Colonic mucosa (tissue), 4 donors: ENCODE results near the gene CFAP46. TPM values are rescaled to one million over a fixed set of nuclear protein-coding genes. Genes with fewer than 3 reads are reported as not detected.
"Not testable (repeated sequence)": the region's sequence is repeated elsewhere in the genome, so short reads cannot be mapped to it uniquely, and the experiment has no call there.

Source experiments
- DNase-seq: peaks from one replicate; pipeline ENCODE4 v3.0.0-alpha.2; 2020
- H3K27ac ChIP-seq: fragments of 200-600 bp; one replicate; pipeline ENCODE4 v1.8.0; 2021
- H3K27me3 ChIP-seq: fragments of 200-600 bp; one replicate; pipeline ENCODE4 v1.8.0; 2021
- H3K36me3 ChIP-seq: fragments of 200-600 bp; one replicate; pipeline ENCODE4 v1.8.0; 2021
- H3K4me1 ChIP-seq: fragments of 200-600 bp; one replicate; pipeline ENCODE4 v1.8.0; 2021; ENCODE audit warnings: mild to moderate bottlenecking
- H3K4me3 ChIP-seq: fragments of 200-600 bp; one replicate; pipeline ENCODE4 v1.8.0; 2021
- H3K9ac ChIP-seq, 2 donors: one replicate each; pipeline ENCODE4 v1.7.0; 2013; ENCODE audit warnings: control low read depth in 2 of 2, low read depth in 2 of 2, low read length in 2 of 2
- H3K9me3 ChIP-seq: fragments of 200-600 bp; one replicate; pipeline ENCODE4 v1.8.0; 2021
- CTCF ChIP-seq: fragments of 200-600 bp; IDR thresholded peaks from one replicate; pipeline ENCODE4 v1.8.0; 2022; ENCODE audit warnings: antibody characterized with exemption, mild to moderate bottlenecking
- intact Hi-C: fragments of 100-400 bp; cut with DNase I; formaldehyde crosslinking; loops from one replicate; pipeline ENCODE4 v1.14.1; 2022
- total RNA-seq, 2 donors: library from RNA; stranded (reverse); fragmentation: NEBNext Ultra II Directional in 1 of 2; extraction: Animal tissue kit (Norgen Biotek cat#: 25700) in 1 of 2; gene quantifications; one replicate each; pipeline ENCODE4 v1.2.1, GENCODE V29; 2021
- donor health status: healthy.
- donor health status: DM: no; HTN: no; CAD: no.
- donor health status: DM: no; HTN: no; CAD: no.

The CFAP46 gene
- total RNA-seq, 2 donors from 2014 or later: 0.13 TPM; not detected in 1

- Histone ChIP-seq H3K36me3 (no peaks in the 10 kb centered on the region), H3K4me3 (no peak overlapping the region), H3K27me3 (no peaks in the 10 kb centered on the region), H3K9me3 (no peaks in the 10 kb centered on the region), H3K4me1 (no peaks in the 10 kb centered on the region), H3K9ac (no peak overlapping the region), H3K27ac (no peak overlapping the region)
- intact Hi-C loops: no loop called here
- no peak for TF ChIP-seq CTCF
- DNase-seq: peak; percentile 66
Measured at GRCh38 chr10:132967540-132967939, 25.2 kb upstream of the CFAP46 start.

GRCh38 chr10:132965411-132966057, 23.2 kb upstream of the CFAP46 start:
- no peak overlapping the region for H3K27ac ChIP-seq
- H3K36me3 ChIP-seq: no peaks in the 10 kb centered on the region
- H3K9ac ChIP-seq: no peak overlapping the region

GRCh38 chr10:132964707-132965410, 22.5 kb upstream of the CFAP46 start:
- intact Hi-C loops, H3K9me3 ChIP-seq, DNase-seq, H3K36me3 ChIP-seq, H3K27me3 ChIP-seq, H3K4me3 ChIP-seq, H3K27ac ChIP-seq, H3K4me1 ChIP-seq, H3K9ac ChIP-seq: not testable (repeated sequence)

More at GRCh38 chr10:132965411-132966057, 23.2 kb upstream of the CFAP46 start:
- intact Hi-C loops: no loop called here
- H3K4me1 ChIP-seq: no peaks in the 10 kb centered on the region
- TF ChIP-seq CTCF: no peak
- no peak for DNase-seq
- H3K27me3 ChIP-seq: no peaks in the 10 kb centered on the region
- H3K9me3 ChIP-seq: no peaks in the 10 kb centered on the region
- H3K4me3 ChIP-seq: no peak overlapping the region

GRCh38 chr10:132964231-132964630, 21.9 kb upstream of the CFAP46 start:
- intact Hi-C loops: no loop called here
- Histone ChIP-seq H3K27ac (no peak overlapping the region), H3K36me3 (no peaks in the 10 kb centered on the region), H3K9me3 (no peaks in the 10 kb centered on the region), H3K9ac (peak overlapping the region in 1 of 2 donors; percentile 1), H3K4me1 (no peaks in the 10 kb centered on the region), H3K4me3 (no peak overlapping the region), H3K27me3 (no peaks in the 10 kb centered on the region)
- no peak for TF ChIP-seq CTCF
- DNase-seq: no peak

- H3K27me3 ChIP-seq: no peaks in the 10 kb centered on the region
- no peaks in the 10 kb centered on the region for H3K4me1 ChIP-seq
- intact Hi-C loops: no loop called here
- H3K36me3 ChIP-seq: no peaks in the 10 kb centered on the region
- no peaks in the 10 kb centered on the region for H3K9me3 ChIP-seq
- no peak overlapping the region for H3K9ac ChIP-seq
- DNase-seq: no peak
- no peak overlapping the region for H3K4me3 ChIP-seq
- no peak for TF ChIP-seq CTCF
- no peak overlapping the region for H3K27ac ChIP-seq
Measured at GRCh38 chr10:132963430-132963960, 21.1 kb upstream of the CFAP46 start.
